Fibroblast of skin of abdomen (primary cell): ENCODE data around the gene TREML4.
"Not testable (repeated sequence)": the region's sequence is repeated elsewhere in the genome, so short reads cannot be mapped to it uniquely, and the experiment has no call there.

Source experiments
- DNase-seq: peaks from one replicate; pipeline ENCODE4 v3.0.0-alpha.2; 2013

Gene TREML4

GRCh38 chr6:41208439-41209106 is 19.6 kb upstream of the TREML4 start:
- no peak for DNase-seq

- DNase-seq: no peak
Observed at GRCh38 chr6:41209547-41210320, 18.4 kb upstream of the TREML4 start.

- no peak for DNase-seq
Observed at GRCh38 chr6:41214559-41215238, 13.4 kb upstream of the TREML4 start.

- DNase-seq: no peak
Observed at GRCh38 chr6:41215777-41216176, 12.4 kb upstream of the TREML4 start.

- no peak for DNase-seq
Observed at GRCh38 chr6:41216616-41217015, 11.5 kb upstream of the TREML4 start.

- DNase-seq: no peak
Observed at GRCh38 chr6:41222045-41222444, 6.1 kb upstream of the TREML4 start.

- DNase-seq: no peak
Observed at GRCh38 chr6:41222513-41222912, 5.6 kb upstream of the TREML4 start.

- no peak for DNase-seq
Observed at GRCh38 chr6:41224800-41225199, 3.3 kb upstream of the TREML4 start.

GRCh38 chr6:41226752-41227151 is 1.4 kb upstream of the TREML4 start:
- no peak for DNase-seq

GRCh38 chr6:41228616-41229015 is 467 bp downstream of the TREML4 start:
- DNase-seq: no peak

- DNase-seq: no peak
Observed at GRCh38 chr6:41229721-41230120, 1.6 kb downstream of the TREML4 start.

- no peak for DNase-seq
Observed at GRCh38 chr6:41231246-41231645, 3.1 kb downstream of the TREML4 start.

GRCh38 chr6:41232667-41233066 is 4.5 kb downstream of the TREML4 start:
- DNase-seq: no peak

- DNase-seq: no peak
Observed at GRCh38 chr6:41236276-41236675, 8.1 kb downstream of the TREML4 start.

- DNase-seq: no peak
Observed at GRCh38 chr6:41237128-41237527, 9.0 kb downstream of the TREML4 start.

- no peak for DNase-seq
Observed at GRCh38 chr6:41239467-41240159, 11.5 kb downstream of the TREML4 start.

GRCh38 chr6:41246529-41246928 is 18.4 kb downstream of the TREML4 start:
- not testable (repeated sequence) for DNase-seq

GRCh38 chr6:41247288-41247865 is 19.2 kb downstream of the TREML4 start:
- no peak for DNase-seq

- no peak for DNase-seq
Observed at GRCh38 chr6:41247882-41248705, 19.9 kb downstream of the TREML4 start.

- no peak for DNase-seq
Observed at GRCh38 chr6:41252401-41253169, 24.4 kb downstream of the TREML4 start.

- no peak for DNase-seq
Observed at GRCh38 chr6:41255110-41255509, 27.0 kb downstream of the TREML4 start.
